ENCODE measurements around the gene PTPRJ.
"Not testable (repeated sequence)": the region's sequence is repeated elsewhere in the genome, so short reads cannot be mapped to it uniquely, and the experiment has no call there.

Gene PTPRJ

GRCh38 chr11:48022445-48022844 is 42.1 kb downstream of the PTPRJ start:
- peaks cover 25% of the 10 kb centered on the region for H3K4me1 ChIP-seq (ENCODE audit: control insufficient read depth, low read length)
- H3K4me3 ChIP-seq (ENCODE audit: low read length) = no peak overlapping the region
- H3K36me3 ChIP-seq (ENCODE audit: control insufficient read depth, low read length) = no peaks in the 10 kb centered on the region; the same call in 1 of the 2 replicates
- no peaks in the 10 kb centered on the region for H3F3A ChIP-seq (ENCODE audit: control insufficient read depth, insufficient read depth)
- no peaks in the 10 kb centered on the region for H3K79me2 ChIP-seq (ENCODE audit: control insufficient read depth, low read length)
- no peaks in the 10 kb centered on the region for H3K27me3 ChIP-seq (ENCODE audit: control insufficient read depth, low read length)
- no peaks in the 10 kb centered on the region for H4K20me1 ChIP-seq (ENCODE audit: control insufficient read depth, insufficient read depth, low read depth, low read length)
- H3K4me2 ChIP-seq (ENCODE audit: low read length) = no peak overlapping the region
- H3K9me3 ChIP-seq (ENCODE audit: control insufficient read depth, insufficient read depth, low read length) = no peaks in the 10 kb centered on the region
- no peak overlapping the region for H3K27ac ChIP-seq (ENCODE audit: low read depth, low read length)
- no peaks in the 10 kb centered on the region for H3K9me2 ChIP-seq (replicated peaks; ENCODE audit: control insufficient read depth, low read length)
- TF ChIP-seq, protein P1, sequence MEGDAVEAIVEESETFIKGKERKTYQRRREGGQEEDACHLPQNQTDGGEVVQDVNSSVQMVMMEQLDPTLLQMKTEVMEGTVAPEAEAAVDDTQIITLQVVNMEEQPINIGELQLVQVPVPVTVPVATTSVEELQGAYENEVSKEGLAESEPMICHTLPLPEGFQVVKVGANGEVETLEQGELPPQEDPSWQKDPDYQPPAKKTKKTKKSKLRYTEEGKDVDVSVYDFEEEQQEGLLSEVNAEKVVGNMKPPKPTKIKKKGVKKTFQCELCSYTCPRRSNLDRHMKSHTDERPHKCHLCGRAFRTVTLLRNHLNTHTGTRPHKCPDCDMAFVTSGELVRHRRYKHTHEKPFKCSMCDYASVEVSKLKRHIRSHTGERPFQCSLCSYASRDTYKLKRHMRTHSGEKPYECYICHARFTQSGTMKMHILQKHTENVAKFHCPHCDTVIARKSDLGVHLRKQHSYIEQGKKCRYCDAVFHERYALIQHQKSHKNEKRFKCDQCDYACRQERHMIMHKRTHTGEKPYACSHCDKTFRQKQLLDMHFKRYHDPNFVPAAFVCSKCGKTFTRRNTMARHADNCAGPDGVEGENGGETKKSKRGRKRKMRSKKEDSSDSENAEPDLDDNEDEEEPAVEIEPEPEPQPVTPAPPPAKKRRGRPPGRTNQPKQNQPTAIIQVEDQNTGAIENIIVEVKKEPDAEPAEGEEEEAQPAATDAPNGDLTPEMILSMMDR (IDR thresholded peaks at IDR 0.05; ENCODE audit: low read depth, low read length, poor library complexity, severe bottlenecking) = no peak
- no peak for TF ChIP-seq EZH2phosphoT487 (IDR thresholded peaks at IDR 0.05; ENCODE audit: borderline replicate concordance, low read length)

DNA sequence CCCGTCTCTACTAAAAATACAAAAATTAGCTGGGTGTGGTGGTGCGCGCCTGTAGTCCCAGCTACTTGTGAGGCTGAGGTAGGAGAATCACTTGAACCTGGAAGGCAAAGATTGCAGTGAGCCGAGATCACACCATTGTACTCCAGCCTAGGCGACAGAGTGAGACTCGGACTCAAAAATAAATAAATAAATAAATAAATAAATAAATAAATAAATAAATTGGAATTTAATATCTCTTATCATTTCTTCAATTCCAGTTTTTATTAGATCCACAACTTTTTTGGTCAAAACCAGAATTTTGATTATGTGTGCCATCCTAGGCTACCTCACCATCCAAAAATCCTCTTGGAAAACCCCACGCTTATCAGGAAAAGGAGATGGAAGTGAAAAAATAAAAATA is 43.2 kb downstream of the PTPRJ start:
- H3K36me3 ChIP-seq (ENCODE audit: control insufficient read depth, low read length); H3K9me3 ChIP-seq (ENCODE audit: control insufficient read depth, insufficient read depth, low read length); H3K27ac ChIP-seq (ENCODE audit: low read depth, low read length); H3K4me3 ChIP-seq (ENCODE audit: low read length); H4K20me1 ChIP-seq (ENCODE audit: control insufficient read depth, insufficient read depth, low read depth, low read length); H3K9me2 ChIP-seq (replicated peaks; ENCODE audit: control insufficient read depth, low read length); H3K4me2 ChIP-seq (ENCODE audit: low read length); H3K79me2 ChIP-seq (ENCODE audit: control insufficient read depth, low read length); H3F3A ChIP-seq (ENCODE audit: control insufficient read depth, insufficient read depth); H3K27me3 ChIP-seq (ENCODE audit: control insufficient read depth, low read length): not testable (repeated sequence)
- H3K4me1 ChIP-seq (ENCODE audit: control insufficient read depth, low read length) = peaks cover 17% of the 10 kb centered on the region

- no peak overlapping the region for H3K4me2 ChIP-seq (ENCODE audit: low read length)
- H3K27ac ChIP-seq (ENCODE audit: low read depth, low read length) = no peak overlapping the region
- H3K79me2 ChIP-seq (ENCODE audit: control insufficient read depth, low read length) = no peaks in the 10 kb centered on the region
- H4K20me1 ChIP-seq (ENCODE audit: control insufficient read depth, insufficient read depth, low read depth, low read length) = no peaks in the 10 kb centered on the region
- H3K4me3 ChIP-seq (ENCODE audit: low read length) = no peak overlapping the region
- H3K9me2 ChIP-seq (replicated peaks; ENCODE audit: control insufficient read depth, low read length) = no peaks in the 10 kb centered on the region
- no peaks in the 10 kb centered on the region for H3K27me3 ChIP-seq (ENCODE audit: control insufficient read depth, low read length)
- no peaks in the 10 kb centered on the region; the same call in 1 of the 2 replicates for H3K36me3 ChIP-seq (ENCODE audit: control insufficient read depth, low read length)
- no peaks in the 10 kb centered on the region for H3K9me3 ChIP-seq (ENCODE audit: control insufficient read depth, insufficient read depth, low read length)
- no peaks in the 10 kb centered on the region for H3F3A ChIP-seq (ENCODE audit: control insufficient read depth, insufficient read depth)
- TF ChIP-seq EZH2phosphoT487 (IDR thresholded peaks at IDR 0.05; ENCODE audit: borderline replicate concordance, low read length) = no peak
- TF ChIP-seq, protein P1 (IDR thresholded peaks at IDR 0.05; ENCODE audit: low read depth, low read length, poor library complexity, severe bottlenecking) = no peak
- H3K4me1 ChIP-seq (ENCODE audit: control insufficient read depth, low read length) = peaks cover 17% of the 10 kb centered on the region
Observed at GRCh38 chr11:48024635-48025071, 44.3 kb downstream of the PTPRJ start.

DNA sequence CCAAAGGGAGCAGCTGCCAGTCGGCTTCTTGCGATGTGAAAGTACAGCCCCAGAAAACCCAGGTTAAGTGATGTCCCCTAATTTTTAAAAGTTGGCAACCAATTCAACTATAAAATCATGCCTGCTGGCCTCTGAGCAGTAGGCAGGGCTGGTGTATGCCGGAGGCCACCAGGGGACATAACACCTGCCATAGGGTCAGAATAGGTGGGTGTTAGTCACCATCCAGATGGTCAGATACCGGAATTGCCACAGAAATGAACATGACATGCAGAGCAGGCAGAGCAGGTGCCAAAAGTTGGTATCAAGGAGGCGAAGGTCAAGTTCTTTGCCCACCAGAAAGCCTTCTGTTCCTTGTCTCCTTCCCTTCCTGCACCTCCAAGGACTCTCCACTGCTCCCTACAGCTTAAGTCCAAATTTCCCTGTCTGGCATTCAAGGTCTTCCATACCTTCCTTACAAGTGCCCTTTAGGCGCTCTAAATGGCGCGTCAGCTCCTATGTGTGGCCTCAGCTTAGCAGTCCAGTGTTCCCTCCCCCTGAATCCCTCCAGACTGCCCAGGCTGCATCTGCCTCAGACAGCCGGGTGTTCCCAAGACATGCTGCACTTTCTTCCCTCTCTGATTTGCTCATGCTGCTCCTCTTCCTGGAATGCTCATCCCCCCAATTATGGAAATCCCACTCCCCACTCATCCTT is 45.1 kb downstream of the PTPRJ start:
- peaks cover 11% of the 10 kb centered on the region for H3K4me1 ChIP-seq (ENCODE audit: control insufficient read depth, low read length)
- no peak overlapping the region for H3K4me3 ChIP-seq (ENCODE audit: low read length)
- no peaks in the 10 kb centered on the region; the same call in 1 of the 2 replicates for H3K36me3 ChIP-seq (ENCODE audit: control insufficient read depth, low read length)
- no peaks in the 10 kb centered on the region for H3K9me3 ChIP-seq (ENCODE audit: control insufficient read depth, insufficient read depth, low read length)
- TF ChIP-seq, protein P1 (IDR thresholded peaks at IDR 0.05; ENCODE audit: low read depth, low read length, poor library complexity, severe bottlenecking) = no peak
- TF ChIP-seq EZH2phosphoT487 (IDR thresholded peaks at IDR 0.05; ENCODE audit: borderline replicate concordance, low read length) = no peak
- no peaks in the 10 kb centered on the region for H3K27me3 ChIP-seq (ENCODE audit: control insufficient read depth, low read length)
- no peaks in the 10 kb centered on the region for H4K20me1 ChIP-seq (ENCODE audit: control insufficient read depth, insufficient read depth, low read depth, low read length)
- no peaks in the 10 kb centered on the region for H3K9me2 ChIP-seq (replicated peaks; ENCODE audit: control insufficient read depth, low read length)
- H3K27ac ChIP-seq (ENCODE audit: low read depth, low read length) = no peak overlapping the region
- no peaks in the 10 kb centered on the region for H3K79me2 ChIP-seq (ENCODE audit: control insufficient read depth, low read length)
- H3K4me2 ChIP-seq (ENCODE audit: low read length) = no peak overlapping the region
- H3F3A ChIP-seq (ENCODE audit: control insufficient read depth, insufficient read depth) = no peaks in the 10 kb centered on the region
